GM12872 (cell line): ENCODE measurements around the gene SCAMP2.

Experiments used
- TF ChIP-seq, protein P1 (sequence below): IDR thresholded peaks from 3 replicates; pipeline ENCODE4 v1.5.1; 2011; ENCODE audit warnings: low read depth, mild to moderate bottlenecking, low read length, moderate library complexity; ENCODE audit not compliant: insufficient read depth

Gene SCAMP2, protein sequence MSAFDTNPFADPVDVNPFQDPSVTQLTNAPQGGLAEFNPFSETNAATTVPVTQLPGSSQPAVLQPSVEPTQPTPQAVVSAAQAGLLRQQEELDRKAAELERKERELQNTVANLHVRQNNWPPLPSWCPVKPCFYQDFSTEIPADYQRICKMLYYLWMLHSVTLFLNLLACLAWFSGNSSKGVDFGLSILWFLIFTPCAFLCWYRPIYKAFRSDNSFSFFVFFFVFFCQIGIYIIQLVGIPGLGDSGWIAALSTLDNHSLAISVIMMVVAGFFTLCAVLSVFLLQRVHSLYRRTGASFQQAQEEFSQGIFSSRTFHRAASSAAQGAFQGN

DNA sequence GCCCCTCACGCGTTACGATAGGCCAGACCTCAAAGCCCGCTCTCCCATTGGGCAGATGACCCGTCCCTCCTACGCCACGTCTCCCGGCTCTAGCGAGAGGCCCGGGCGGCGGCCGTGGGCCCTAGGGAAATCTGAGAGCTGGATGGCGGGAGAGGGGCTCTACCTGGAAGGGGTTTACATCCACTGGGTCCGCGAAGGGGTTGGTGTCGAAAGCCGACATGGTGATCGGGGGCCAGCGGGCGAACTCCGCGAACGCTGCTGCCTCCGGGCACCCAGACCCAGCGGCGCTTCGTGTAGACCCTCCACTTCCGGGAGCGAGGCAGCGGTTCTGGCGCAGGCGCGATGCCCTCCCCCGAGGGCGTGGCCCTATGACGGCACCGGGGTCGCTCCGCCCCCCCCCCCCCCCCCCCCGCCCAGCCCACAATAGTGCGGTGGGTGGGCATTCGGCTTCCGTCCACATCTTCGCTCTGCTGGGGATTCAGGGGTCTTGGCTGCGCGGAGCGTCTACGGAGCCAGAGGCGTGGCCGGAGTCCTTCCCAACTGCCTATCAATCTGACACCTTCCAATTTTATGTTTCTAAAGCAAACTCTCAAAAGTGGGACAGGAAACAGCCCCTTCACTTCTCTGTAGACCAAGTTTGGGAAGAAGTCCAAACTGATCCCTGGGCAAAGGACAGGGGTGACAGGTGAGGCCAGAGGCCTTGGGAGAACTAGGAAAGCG lies at the start of gene SCAMP2:
Gene SCAMP2, minus strand, starts transcription at position 330 of the 720 bp plus-strand sequence. Its CDS starts 110 bp downstream, at position 220.
- TF ChIP-seq, protein P1, sequence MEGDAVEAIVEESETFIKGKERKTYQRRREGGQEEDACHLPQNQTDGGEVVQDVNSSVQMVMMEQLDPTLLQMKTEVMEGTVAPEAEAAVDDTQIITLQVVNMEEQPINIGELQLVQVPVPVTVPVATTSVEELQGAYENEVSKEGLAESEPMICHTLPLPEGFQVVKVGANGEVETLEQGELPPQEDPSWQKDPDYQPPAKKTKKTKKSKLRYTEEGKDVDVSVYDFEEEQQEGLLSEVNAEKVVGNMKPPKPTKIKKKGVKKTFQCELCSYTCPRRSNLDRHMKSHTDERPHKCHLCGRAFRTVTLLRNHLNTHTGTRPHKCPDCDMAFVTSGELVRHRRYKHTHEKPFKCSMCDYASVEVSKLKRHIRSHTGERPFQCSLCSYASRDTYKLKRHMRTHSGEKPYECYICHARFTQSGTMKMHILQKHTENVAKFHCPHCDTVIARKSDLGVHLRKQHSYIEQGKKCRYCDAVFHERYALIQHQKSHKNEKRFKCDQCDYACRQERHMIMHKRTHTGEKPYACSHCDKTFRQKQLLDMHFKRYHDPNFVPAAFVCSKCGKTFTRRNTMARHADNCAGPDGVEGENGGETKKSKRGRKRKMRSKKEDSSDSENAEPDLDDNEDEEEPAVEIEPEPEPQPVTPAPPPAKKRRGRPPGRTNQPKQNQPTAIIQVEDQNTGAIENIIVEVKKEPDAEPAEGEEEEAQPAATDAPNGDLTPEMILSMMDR: no peak

DNA sequence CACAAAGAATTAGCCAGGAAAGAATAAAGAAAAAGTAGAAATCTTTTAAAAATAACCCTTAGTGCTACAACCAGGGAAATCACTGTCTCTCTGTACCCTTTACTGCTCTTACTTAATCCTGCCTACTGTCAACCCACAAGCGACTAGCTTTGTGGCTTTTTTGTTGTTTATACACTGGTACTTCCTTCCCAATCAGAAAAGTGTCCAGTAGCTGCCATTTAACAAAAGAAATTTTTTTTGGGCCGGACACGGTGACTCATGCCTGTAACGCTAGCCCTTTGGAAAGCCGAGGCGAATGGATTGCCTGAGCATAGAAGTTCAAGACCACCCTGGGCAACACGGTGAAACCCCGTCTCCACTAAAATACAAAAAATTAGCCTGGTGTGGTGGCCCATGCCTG lies 47.3 kb upstream of the SCAMP2 start:
- TF ChIP-seq, protein P1: no peak

DNA sequence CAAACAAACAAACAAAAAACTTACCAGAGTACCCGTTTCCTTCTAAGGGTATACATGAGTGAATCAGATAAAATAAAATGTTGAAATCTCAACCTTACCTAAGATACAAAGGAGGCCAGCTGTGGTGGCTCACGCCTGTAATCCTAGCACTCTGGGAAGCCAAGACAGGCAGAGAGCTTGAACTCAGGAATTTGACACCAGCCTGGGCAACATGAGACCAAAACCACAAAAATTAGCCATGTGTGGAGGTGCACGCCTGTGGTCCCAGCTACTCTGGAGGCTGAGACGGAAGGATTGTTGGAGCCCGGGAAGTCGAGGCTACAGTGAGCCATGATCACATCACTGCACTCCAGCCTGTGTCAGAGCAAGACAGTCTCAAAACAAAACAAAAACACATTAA lies 44.5 kb upstream of the SCAMP2 start:
- TF ChIP-seq, protein P1: no peak

DNA sequence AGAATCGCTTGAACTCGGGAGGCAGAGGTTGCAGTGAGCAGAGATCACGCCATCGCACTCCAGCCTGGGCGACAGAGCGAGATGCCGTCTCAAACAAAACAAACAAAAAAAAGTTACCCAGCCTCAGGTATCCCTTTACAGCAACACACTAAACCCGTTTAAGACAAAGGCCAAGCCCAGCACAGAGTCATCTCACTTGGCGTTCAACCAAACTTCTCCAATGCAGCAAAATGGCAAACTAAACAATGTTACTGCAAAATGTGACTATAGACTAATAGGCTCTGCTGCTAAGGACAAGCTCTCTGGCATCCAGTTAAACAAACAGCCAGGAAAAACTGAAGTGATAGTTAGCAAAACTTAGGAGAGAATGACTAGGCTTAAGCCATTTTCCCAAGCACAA lies 39.9 kb upstream of the SCAMP2 start:
- TF ChIP-seq, protein P1: no peak

DNA sequence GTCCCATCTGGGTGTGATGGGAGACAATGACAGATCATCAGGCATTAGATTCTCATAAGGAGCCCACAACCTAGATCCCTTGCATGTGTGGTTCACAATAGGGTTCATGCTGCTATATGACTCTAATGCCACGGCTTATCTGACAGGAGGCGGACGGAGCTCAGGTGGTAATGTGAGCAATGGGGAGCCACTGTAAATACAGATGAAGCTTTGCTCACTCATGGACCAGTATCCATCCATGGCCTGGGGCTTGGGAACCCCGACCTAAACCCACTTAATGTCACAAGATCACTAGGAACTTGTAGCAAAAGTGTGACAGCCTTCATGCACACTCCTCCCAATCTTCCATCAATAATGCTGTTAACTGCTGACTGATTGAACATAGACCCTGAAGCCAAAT lies 35.5 kb upstream of the SCAMP2 start:
- TF ChIP-seq, protein P1: no peak

DNA sequence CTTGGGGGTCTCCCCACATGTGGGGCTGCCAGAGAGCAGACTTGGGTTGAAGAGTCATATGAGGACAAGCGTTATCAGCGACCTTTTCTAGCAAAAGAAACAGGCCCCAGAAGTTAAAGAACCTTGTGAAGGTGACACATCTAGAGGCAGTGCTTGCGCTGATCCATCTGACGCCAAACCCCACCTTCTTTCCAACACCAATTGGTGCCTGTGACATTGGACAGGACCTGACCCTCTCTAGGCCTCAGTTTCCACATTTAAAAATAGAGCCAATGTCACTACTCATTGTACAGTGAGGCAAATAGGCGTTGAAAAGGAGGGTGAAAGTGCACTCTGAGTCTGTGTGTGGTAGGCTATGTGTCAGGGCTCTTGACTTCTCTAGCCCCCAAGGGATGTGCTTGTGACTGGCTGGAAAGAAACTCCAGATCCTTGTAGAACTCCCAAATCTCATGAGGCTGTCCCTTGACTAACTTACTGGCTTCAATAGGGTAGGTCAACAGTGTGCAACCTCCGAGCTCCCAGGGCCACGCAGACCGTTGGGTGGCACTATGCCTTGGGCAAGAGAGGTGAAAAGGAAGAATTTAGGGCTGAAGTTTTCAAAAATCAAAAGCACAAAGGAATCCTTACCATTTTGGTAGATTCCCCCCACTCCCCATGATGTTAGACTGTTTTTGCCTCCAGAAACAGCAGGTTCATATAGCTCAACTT lies 34.2 kb upstream of the SCAMP2 start:
- TF ChIP-seq, protein P1: no peak

DNA sequence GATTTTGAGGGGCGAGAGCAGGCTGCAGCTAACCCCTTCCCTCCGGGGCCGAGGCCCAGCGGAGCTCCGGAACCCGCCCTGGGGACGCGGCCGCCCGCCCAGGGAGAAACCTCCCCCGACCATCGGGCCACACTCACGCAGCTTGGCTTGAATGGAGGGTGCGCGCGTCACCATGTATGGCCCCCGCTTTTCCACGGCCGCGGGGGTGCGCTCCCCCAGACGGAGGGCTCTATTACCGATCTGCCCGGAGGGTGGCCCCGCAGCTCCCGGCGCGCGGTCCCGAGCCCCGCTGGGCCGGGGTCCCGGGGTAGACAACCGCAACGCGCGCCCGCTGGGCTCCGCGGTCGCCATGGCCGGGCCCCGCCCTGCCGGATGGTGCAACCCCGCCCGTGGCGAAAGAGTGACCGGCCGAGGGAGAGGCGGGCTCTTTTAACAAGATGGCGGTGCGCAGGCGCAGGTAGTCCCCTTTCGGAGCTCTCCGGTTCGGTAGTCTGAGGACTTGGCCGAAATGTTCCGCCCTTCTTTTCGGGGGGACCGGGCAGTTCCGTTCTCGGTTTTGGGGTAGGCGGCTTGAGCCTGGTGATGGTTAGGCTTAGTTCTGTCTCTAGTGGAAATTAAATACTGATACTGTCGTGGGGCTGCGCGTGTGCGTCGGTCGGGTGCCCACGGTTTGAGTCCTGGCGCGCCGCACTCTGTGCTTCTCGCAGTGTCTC lies 33.4 kb upstream of the SCAMP2 start, which contains the start of gene FAM219B:
Gene FAM219B, minus strand, starts transcription at position 402 of the 713 bp plus-strand sequence. Its CDS starts 51 bp downstream, at position 351.
- TF ChIP-seq, protein P1: no peak
